ENCODE results near the gene TSHZ2.
"Not testable (repeated sequence)": the region's sequence is repeated elsewhere in the genome, so short reads cannot be mapped to it uniquely, and the experiment has no call there.

GRCh38 chr20:53323460-53323859 lies 351.3 kb downstream of the TSHZ2 start:
- TF ChIP-seq CTCF, POLR2A, POLR2AphosphoS5 (IDR thresholded peaks at IDR 0.05): not testable (repeated sequence)

Measured in breast epithelium (tissue), 3 donors.